ENCODE results near the gene DLX4.

- TF ChIP-seq POLR2A (IDR thresholded peaks at IDR 0.05), result no peak
- TF ChIP-seq CTCF (IDR thresholded peaks at IDR 0.05), result no peak
Measured at GRCh38 chr17:49964303-49964768, 4.7 kb upstream of the DLX4 start.

All from vagina (tissue), 2 donors.